Midbrain (tissue), 1 donor: ENCODE data around the gene TRIM10.
A peak's percentile ranks its signal among the peaks of the same experiment; 100 is the strongest.
"Not testable (repeated sequence)": the region's sequence is repeated elsewhere in the genome, so short reads cannot be mapped to it uniquely, and the experiment has no call there.

Source experiments
- DNase-seq: peaks from one replicate; lab custom pipeline; 2025; lab: John Stamatoyannopoulos, UW

Gene TRIM10

DNA sequence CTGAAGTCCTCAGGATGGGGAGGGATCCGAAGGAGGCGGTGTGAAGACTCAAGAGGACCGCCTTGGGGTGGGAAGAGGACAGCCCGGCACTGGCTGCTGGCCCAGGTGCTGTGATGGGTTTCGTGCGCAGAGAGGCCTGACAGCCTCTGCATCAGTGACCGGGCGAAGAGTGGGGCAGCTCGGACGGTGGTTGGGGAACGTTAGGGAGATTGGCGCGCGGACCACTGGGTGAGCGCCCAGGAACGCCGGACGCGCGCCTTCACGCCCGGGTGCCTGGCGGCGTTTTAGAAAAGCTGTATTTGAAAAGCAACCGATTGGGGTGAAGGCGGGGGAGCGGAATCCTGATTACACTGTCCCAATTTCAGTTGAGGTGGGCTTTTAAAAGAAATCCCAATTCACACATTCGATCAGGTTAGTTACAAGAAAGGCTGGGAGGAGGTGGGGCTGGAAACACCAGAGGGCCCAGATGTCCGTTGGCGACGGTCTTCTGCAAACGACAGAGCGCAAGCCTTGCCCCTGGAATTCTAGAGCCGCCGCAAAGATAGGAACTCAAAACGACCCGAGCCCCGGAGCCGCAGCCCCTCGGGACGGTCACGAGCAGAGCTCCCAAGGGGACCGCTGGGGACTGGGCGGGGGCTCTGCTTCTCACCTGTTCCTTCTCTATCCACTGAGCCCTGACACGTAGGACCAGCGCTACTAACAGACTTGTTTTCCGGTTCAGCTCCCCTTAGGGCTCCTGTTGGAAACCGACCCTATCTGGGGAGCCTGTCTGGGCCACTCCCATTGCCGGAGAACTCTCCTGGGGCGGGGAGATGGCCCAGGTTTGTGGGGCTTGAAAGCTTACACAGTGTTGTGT is 33.5 kb downstream of the TRIM10 start:
- no peak for DNase-seq

GRCh38 chr6:30122515-30122914 is 38.5 kb downstream of the TRIM10 start:
- DNase-seq: no peak

DNA sequence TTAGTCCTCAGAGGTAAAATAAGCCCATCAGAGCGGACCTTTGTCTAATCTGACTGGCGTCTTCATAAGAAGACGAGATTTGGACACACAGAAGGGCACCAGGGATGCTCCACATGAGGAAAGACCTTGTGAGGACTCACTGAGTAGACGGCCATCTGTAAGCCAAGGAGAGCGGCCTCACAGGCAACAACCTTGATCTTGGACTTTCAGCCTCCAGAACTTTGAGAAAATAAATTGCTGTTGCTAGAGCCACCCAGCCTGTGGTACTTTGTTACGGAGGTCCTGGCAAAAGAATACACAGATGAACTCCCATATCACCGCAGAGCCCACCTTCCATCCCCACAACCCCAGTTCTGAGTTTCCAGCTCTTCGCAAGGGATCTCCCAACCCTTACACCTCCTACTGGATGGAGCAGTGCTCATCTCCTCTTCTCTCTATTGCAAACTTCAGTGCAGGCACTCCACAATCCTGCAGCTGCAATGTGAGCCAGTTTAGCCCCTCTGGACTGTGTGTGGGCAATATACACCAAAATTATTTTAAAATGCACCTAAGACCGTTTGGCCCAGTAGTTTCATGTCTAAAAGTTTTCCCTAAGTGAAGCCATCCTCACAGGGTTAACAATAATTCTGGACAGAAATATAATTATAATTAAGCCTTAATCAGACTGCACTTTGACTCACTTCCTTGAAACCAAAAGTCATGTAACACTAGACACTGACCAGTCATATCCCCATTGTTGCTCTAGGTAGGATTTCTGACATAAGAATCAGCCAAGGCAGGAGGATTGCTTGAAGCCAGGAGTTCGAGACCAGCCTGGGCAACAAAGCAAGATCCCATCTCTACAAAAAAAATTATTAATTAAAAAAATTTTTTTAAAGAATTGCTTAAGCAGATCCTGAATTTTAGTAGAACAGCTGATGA is 39.3 kb downstream of the TRIM10 start:
- DNase-seq: no peak

GRCh38 chr6:30118691-30119090 is 42.3 kb downstream of the TRIM10 start:
- not testable (repeated sequence) for DNase-seq

DNA sequence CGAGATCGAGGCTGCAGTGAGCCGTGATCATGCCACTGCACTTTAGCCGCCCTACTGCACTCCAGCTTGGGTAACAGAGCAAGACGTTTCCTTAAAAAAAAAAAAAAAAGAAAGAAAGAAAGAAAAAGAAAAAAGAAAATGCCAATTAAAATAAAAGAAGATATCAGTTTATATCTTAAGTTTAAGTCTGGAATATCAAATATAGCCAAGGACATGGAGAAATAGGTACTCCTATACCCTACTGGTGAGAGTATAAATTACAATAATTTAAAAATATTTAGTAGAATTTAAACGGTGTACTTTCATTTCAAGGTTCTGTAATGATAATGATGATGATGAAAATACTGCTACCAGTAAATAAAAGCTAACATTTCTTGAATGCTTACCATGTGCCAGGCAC is 44.3 kb downstream of the TRIM10 start:
- no peak for DNase-seq

DNA sequence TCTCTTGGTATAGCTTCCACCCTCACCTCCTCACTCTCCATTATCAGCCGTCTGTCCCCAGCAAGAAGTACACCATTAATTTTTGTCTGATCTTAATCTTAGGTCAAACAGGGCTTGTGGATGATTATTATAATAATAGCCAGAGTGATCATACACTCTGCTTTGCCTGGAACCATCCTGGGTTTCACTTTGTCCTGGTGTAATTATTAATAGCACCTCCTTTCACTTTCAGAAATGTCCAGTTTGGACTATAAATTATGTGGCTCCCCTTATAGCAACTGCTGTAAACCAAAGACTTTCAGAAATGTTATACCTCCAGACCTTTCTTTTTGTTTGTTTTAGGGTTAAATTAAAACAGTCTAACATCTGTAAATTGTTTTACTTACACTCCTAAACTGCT is 47.2 kb downstream of the TRIM10 start:
- DNase-seq: no peak

DNA sequence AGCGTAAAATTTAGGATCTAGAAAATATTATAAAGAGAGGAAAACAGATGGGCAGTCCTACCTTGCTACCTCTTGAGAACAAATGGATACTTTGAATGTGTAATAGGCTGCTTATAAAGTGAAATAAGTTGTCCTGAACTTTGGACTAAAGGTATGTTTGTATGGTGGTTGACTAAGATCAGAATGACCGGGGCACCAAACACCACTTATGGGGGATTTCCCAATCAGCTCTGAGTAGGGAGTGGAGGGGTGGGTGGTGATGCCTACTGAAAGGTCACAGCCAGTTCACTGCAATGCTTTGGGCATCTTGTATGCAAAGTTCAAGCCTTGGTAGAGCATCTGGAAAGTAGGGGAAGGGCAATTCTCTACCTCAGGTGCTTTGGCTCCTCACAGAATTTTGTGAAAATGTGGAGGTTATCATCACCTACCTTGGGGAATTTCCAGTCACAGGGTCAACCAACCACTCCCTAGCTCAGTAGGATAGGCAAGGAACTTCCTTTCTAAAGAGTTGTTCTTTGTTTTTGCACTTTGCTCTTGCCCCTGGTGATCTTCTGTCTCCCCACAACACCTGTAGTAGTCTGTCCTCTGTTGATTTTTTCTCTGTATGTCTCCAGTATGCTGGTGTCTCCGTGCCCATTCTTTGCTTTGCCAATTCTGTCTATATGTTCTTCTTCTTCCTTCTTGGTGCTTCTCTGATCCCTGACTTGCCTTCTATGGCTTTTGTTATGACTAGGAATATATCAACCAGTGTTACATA is 47.8 kb downstream of the TRIM10 start, which contains the start of gene TRIM31:
Gene TRIM31, minus strand, starts transcription at position 88 of the 757 bp plus-strand sequence. CDS start 285 bp downstream, outside the sequence.
- DNase-seq: no peak

DNA sequence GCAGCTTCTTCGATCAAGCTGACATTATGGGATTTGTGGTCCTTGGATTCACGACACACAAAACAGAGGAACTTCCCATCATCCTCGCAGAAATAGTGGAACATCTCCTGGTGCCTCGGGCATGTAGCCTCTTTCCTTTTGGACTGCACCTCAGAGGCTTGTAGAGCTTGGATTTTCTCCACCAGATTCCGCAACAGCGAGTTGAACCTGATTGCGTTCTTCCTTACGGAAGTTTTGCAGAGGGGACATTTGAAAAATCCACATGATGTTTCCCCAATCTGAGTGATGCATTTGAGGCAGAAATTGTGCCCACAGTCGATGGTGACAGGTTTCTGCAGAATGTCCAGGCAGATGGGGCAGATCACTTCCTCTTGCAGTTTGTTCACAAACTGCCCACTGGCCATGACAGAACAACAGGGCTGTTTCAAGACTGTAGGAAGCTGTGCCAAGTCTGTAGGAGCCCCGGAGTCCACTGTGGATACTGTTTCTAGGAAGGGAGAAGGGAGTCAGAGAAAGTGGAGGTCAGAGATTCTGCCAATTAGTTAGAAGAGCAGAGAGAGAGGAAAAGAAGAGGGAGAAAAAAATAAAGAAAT is 48.5 kb downstream of the TRIM10 start:
- DNase-seq: no peak

- no peak for DNase-seq
These were observed 49.6 kb downstream of the TRIM10 start for GRCh38 chr6:30111266-30111856.

DNA sequence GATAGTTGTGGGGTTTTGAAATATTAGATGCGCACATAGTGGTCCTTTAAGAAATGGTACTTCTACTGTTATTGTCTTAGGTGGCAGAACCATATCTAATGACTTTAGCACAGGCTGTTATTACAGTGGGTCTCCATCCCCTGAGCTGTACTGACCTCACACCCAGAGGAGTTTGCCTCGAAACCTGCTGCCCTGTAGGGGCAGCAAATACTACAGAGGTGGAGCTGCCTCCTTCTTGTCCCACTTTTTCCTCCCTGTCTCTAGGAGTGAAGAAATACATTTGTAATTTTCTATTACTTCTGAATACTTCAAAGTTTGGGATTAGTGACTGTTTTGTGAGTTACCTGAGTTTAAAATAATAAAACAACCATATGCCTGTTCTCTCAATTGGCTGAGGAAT is 56.4 kb downstream of the TRIM10 start:
- no peak for DNase-seq

- DNase-seq: no peak
These were observed 57.2 kb downstream of the TRIM10 start for GRCh38 chr6:30103872-30104179.

GRCh38 chr6:30102970-30103871 is 57.8 kb downstream of the TRIM10 start:
- peak; percentile 86 for DNase-seq

GRCh38 chr6:30102414-30102969 is 58.5 kb downstream of the TRIM10 start:
- DNase-seq: no peak
